ENCODE measurements around the gene BAIAP2.

BAIAP2 gene

GRCh38 chr17:81110488-81111040 is 75.6 kb downstream of the BAIAP2 start:
- H3K9ac ChIP-seq, result no peak overlapping the region
- peak overlapping the region in 8 of 11 experiments; percentile 13 to 89 (median 74); a peak in 13 of 22 replicates for H3K4me2 ChIP-seq
- no peaks in the 10 kb centered on the region for H3K36me3 ChIP-seq
- no peak for TF ChIP-seq Cebpa-rat (IDR thresholded peaks at IDR 0.05)
- no peak overlapping the region for H3K27ac ChIP-seq
- H3K4me3 ChIP-seq, result no peak overlapping the region
- peaks cover 6 to 72% (median 55%) of the 10 kb centered on the region in 10 experiments; a peak in 18 of 20 replicates for H3K4me1 ChIP-seq
- H4K20me1 ChIP-seq, result peaks cover 0 to 86% (median 44%) of the 10 kb centered on the region in 11 experiments; a peak in 16 of 22 replicates
- H3K9me3 ChIP-seq (replicated peaks in 1 of 11), result no peaks in the 10 kb centered on the region
- peaks cover 63 to 93% (median 85%) of the 10 kb centered on the region in 11 experiments for H3K27me3 ChIP-seq

GRCh38 chr17:81111066-81111465 is 76.1 kb downstream of the BAIAP2 start:
- H3K36me3 ChIP-seq, result no peaks in the 10 kb centered on the region
- peak overlapping the region in 3 of 11 experiments; percentile 80 to 89 (median 81); a peak in 4 of 22 replicates for H3K4me2 ChIP-seq
- peaks cover 68 to 93% (median 85%) of the 10 kb centered on the region in 11 experiments for H3K27me3 ChIP-seq
- peaks cover 6 to 72% (median 60%) of the 10 kb centered on the region in 10 experiments; a peak in 18 of 20 replicates for H3K4me1 ChIP-seq
- TF ChIP-seq Cebpa-rat (IDR thresholded peaks at IDR 0.05), result no peak
- H3K9me3 ChIP-seq (replicated peaks in 1 of 11), result no peaks in the 10 kb centered on the region
- no peak overlapping the region for H3K4me3 ChIP-seq
- H3K9ac ChIP-seq, result no peak overlapping the region
- H3K27ac ChIP-seq, result no peak overlapping the region
- H4K20me1 ChIP-seq, result peaks cover 0 to 89% (median 46%) of the 10 kb centered on the region in 11 experiments; a peak in 16 of 22 replicates

DNA sequence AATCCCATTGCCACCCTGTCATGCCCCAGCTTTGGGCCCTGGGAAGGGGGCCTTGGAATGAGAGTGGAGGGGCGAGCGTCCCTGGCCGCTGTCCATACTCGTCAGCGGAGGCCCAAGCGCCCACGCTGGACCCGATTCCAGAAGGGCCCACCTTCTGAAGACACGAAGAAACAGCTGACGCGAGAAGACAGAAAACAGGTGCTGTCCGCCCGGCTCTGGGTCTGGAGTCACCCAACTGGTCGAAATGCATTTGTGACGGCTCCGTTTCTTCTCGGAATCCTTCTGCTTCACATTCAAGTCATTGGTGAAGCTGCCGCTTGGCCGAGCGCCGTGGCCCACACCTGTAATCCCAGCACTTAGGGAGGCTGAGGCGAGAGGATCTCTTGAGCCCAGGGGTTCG is 77.5 kb downstream of the BAIAP2 start:
- Histone ChIP-seq H3K27me3 (peaks cover 76 to 94% (median 91%) of the 10 kb centered on the region in 11 experiments), H3K4me2 (no peak overlapping the region), H3K9ac (no peak overlapping the region), H3K27ac (no peak overlapping the region), H4K20me1 (peaks cover 0 to 94% (median 45%) of the 10 kb centered on the region in 11 experiments; a peak in 17 of 22 replicates), H3K9me3 (replicated peaks in 1 of 11) (no peaks in the 10 kb centered on the region), H3K4me1 (peaks cover 6 to 77% (median 64%) of the 10 kb centered on the region in 10 experiments; a peak in 18 of 20 replicates), H3K36me3 (no peaks in the 10 kb centered on the region; a peak in 1 of 22 replicates), H3K4me3 (no peak overlapping the region)
- TF ChIP-seq Cebpa-rat (IDR thresholded peaks at IDR 0.05), result no peak

DNA sequence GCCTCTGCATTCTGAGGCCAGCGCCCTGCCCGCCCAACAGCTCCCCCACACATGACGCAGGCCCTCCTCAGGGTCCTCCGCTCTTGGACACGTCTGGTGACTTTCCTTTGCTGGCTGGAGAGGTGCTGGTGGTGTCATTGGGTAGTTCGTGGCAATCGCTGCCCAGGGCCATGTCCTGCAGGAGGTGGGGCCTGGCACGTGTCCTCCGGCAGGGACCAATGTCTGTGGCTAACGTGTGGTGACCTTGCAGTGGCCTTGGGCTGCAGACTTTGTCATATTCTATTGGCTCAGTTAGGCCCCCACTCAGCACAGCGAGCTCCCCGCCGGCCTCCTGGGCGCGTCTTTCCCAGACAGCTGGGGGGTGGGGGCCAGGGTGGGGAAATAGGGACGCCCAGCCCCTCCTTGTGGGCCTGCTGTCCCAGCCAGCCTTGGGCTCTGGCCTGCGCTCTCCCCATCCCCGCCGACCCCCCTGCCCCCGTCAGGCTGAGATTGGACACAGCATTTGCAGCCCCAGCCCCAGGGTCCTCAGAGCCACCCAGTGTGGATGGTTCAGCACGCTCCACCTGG is 78.3 kb downstream of the BAIAP2 start:
- no peak overlapping the region for H3K4me2 ChIP-seq
- no peak for TF ChIP-seq Cebpa-rat (IDR thresholded peaks at IDR 0.05)

GRCh38 chr17:81114351-81115093 is 79.6 kb downstream of the BAIAP2 start:
- H3K27me3 ChIP-seq, result peaks cover 68 to 94% (median 88%) of the 10 kb centered on the region in 11 experiments
- TF ChIP-seq Cebpa-rat (IDR thresholded peaks at IDR 0.05), result no peak
- no peaks in the 10 kb centered on the region for H3K9me3 ChIP-seq (replicated peaks in 1 of 11)
- H3K4me3 ChIP-seq, result no peak overlapping the region
- H3K27ac ChIP-seq, result no peak overlapping the region
- peaks cover 4 to 77% (median 56%) of the 10 kb centered on the region in 10 experiments; a peak in 18 of 20 replicates for H3K4me1 ChIP-seq
- peak overlapping the region in 8 of 11 experiments; percentile 61 to 89 (median 82); a peak in 15 of 22 replicates for H3K4me2 ChIP-seq
- H3K36me3 ChIP-seq, result no peaks in the 10 kb centered on the region; a peak in 1 of 22 replicates
- peaks cover 0 to 93% (median 25%) of the 10 kb centered on the region in 11 experiments; a peak in 16 of 22 replicates for H4K20me1 ChIP-seq
- H3K9ac ChIP-seq, result peak overlapping the region in 1 of 11 experiments; percentile 24; a peak in 1 of 22 replicates

More for the DNA sequence above, 78.3 kb downstream of the BAIAP2 start:
- Histone ChIP-seq H3K9ac (no peak overlapping the region), H3K4me1 (peaks cover 6 to 77% (median 62%) of the 10 kb centered on the region in 10 experiments; a peak in 18 of 20 replicates), H3K36me3 (no peaks in the 10 kb centered on the region; a peak in 1 of 22 replicates), H4K20me1 (peaks cover 0 to 94% (median 38%) of the 10 kb centered on the region in 11 experiments; a peak in 17 of 22 replicates), H3K9me3 (replicated peaks in 1 of 11) (no peaks in the 10 kb centered on the region), H3K27ac (no peak overlapping the region), H3K27me3 (peaks cover 74 to 94% (median 91%) of the 10 kb centered on the region in 11 experiments), H3K4me3 (no peak overlapping the region)

DNA sequence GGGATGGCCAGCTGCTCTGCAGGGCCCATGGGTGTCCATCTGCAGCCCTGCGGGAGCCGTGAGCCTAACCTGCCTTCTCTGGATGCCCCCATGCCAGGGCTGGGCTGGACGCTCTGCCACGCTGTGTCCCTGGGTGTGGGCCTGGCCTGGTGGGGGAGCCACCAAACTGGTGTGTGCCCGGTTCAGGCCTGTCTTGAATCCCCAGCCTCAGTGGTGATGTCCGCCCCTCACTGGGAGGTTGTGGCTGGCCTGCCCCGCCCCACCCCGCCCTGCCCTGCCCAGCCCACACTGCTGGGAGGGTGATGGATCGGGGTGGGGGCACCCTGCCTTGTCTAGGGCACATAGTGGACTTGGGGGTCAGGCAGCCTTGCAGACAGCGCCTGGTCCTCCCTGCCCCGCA is 80.3 kb downstream of the BAIAP2 start:
- Histone ChIP-seq H3K27me3 (peaks cover 61 to 88% (median 81%) of the 10 kb centered on the region in 11 experiments), H4K20me1 (peaks cover 0 to 92% (median 21%) of the 10 kb centered on the region in 11 experiments; a peak in 15 of 22 replicates), H3K4me3 (no peak overlapping the region), H3K4me1 (peaks cover 0 to 70% (median 50%) of the 10 kb centered on the region in 10 experiments; a peak in 16 of 20 replicates), H3K36me3 (no peaks in the 10 kb centered on the region; a peak in 1 of 22 replicates), H3K9ac (peak overlapping the region in 3 of 11 experiments; percentile 27 to 50 (median 43); a peak in 2 of 22 replicates), H3K4me2 (peak overlapping the region in 8 of 11 experiments; percentile 61 to 89 (median 82); a peak in 16 of 22 replicates), H3K27ac (no peak overlapping the region), H3K9me3 (replicated peaks in 1 of 11) (no peaks in the 10 kb centered on the region)
- no peak for TF ChIP-seq Cebpa-rat (IDR thresholded peaks at IDR 0.05)

GRCh38 chr17:81115749-81116464 is 81.0 kb downstream of the BAIAP2 start:
- Histone ChIP-seq H3K36me3 (no peaks in the 10 kb centered on the region; a peak in 1 of 22 replicates), H3K9ac (peak overlapping the region in 3 of 11 experiments; percentile 38 to 50 (median 43); a peak in 4 of 22 replicates), H3K27me3 (peaks cover 54 to 81% (median 74%) of the 10 kb centered on the region in 11 experiments), H3K9me3 (replicated peaks in 1 of 11) (no peaks in the 10 kb centered on the region), H3K4me1 (peaks cover 0 to 63% (median 44%) of the 10 kb centered on the region in 10 experiments; a peak in 15 of 20 replicates), H4K20me1 (peaks cover 0 to 92% (median 21%) of the 10 kb centered on the region in 11 experiments; a peak in 15 of 22 replicates), H3K4me2 (peak overlapping the region in 9 of 11 experiments; percentile 13 to 89 (median 82); a peak in 18 of 22 replicates), H3K27ac (no peak overlapping the region), H3K4me3 (no peak overlapping the region)
- TF ChIP-seq Cebpa-rat (IDR thresholded peaks at IDR 0.05), result no peak

- peak overlapping the region in 2 of 11 experiments; percentile 30 to 38; a peak in 1 of 22 replicates for H3K9ac ChIP-seq
- H3K4me3 ChIP-seq, result no peak overlapping the region
- peaks cover 0 to 92% (median 16%) of the 10 kb centered on the region in 11 experiments; a peak in 14 of 22 replicates for H4K20me1 ChIP-seq
- H3K4me2 ChIP-seq, result peak overlapping the region in 9 of 11 experiments; percentile 13 to 89 (median 82); a peak in 18 of 22 replicates
- H3K4me1 ChIP-seq, result peaks cover 0 to 55% (median 41%) of the 10 kb centered on the region in 10 experiments; a peak in 15 of 20 replicates
- no peaks in the 10 kb centered on the region for H3K9me3 ChIP-seq (replicated peaks in 1 of 11)
- no peaks in the 10 kb centered on the region; a peak in 2 of 22 replicates for H3K36me3 ChIP-seq
- H3K27me3 ChIP-seq, result peaks cover 46 to 73% (median 66%) of the 10 kb centered on the region in 11 experiments
- no peak for TF ChIP-seq Cebpa-rat (IDR thresholded peaks at IDR 0.05)
- H3K27ac ChIP-seq, result no peak overlapping the region
Measured at GRCh38 chr17:81116704-81117103, 81.8 kb downstream of the BAIAP2 start.
